Measurements from ENCODE around the gene DYNC1LI1.

DNA sequence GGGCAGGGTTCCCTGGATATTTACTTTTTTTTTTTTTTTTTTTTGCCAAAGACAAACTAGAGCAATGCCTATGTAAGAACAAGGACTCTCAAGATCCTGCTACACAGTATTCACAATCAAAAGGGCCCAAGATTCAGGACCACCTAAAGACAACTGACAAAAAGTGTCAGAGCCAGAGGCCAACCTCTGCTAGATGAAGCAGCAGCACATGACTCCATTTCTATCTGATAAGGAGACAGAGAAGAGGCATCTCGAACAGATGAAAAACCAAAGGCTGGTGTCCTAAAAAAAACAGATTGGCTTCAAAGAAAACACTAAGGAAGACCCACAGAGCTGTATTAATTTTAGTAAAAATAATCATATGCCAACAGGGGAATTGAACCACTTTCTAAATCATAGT, 88.0 kb downstream of the DYNC1LI1 start:
- TF ChIP-seq, protein P1, sequence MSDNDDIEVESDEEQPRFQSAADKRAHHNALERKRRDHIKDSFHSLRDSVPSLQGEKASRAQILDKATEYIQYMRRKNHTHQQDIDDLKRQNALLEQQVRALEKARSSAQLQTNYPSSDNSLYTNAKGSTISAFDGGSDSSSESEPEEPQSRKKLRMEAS (IDR thresholded peaks at IDR 0.05) = no peak
- TF ChIP-seq, protein P2, sequence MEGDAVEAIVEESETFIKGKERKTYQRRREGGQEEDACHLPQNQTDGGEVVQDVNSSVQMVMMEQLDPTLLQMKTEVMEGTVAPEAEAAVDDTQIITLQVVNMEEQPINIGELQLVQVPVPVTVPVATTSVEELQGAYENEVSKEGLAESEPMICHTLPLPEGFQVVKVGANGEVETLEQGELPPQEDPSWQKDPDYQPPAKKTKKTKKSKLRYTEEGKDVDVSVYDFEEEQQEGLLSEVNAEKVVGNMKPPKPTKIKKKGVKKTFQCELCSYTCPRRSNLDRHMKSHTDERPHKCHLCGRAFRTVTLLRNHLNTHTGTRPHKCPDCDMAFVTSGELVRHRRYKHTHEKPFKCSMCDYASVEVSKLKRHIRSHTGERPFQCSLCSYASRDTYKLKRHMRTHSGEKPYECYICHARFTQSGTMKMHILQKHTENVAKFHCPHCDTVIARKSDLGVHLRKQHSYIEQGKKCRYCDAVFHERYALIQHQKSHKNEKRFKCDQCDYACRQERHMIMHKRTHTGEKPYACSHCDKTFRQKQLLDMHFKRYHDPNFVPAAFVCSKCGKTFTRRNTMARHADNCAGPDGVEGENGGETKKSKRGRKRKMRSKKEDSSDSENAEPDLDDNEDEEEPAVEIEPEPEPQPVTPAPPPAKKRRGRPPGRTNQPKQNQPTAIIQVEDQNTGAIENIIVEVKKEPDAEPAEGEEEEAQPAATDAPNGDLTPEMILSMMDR (IDR thresholded peaks at IDR 0.05; ENCODE audit: low read depth, low read length, missing input control) = no peak
- TF ChIP-seq, protein P3, sequence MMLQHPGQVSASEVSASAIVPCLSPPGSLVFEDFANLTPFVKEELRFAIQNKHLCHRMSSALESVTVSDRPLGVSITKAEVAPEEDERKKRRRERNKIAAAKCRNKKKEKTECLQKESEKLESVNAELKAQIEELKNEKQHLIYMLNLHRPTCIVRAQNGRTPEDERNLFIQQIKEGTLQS (IDR thresholded peaks at IDR 0.05) = no peak
- no peak for TF ChIP-seq GABPA (IDR thresholded peaks at IDR 0.05 in 1 of 2, conservative IDR thresholded peaks at IDR 0.05 in 1 of 2)
- TF ChIP-seq JUND (IDR thresholded peaks at IDR 0.05) = no peak
- TF ChIP-seq RAD21 (IDR thresholded peaks at IDR 0.05) = no peak
- no peak for TF ChIP-seq HNF4G (IDR thresholded peaks at IDR 0.05)
- TF ChIP-seq, protein P4, sequence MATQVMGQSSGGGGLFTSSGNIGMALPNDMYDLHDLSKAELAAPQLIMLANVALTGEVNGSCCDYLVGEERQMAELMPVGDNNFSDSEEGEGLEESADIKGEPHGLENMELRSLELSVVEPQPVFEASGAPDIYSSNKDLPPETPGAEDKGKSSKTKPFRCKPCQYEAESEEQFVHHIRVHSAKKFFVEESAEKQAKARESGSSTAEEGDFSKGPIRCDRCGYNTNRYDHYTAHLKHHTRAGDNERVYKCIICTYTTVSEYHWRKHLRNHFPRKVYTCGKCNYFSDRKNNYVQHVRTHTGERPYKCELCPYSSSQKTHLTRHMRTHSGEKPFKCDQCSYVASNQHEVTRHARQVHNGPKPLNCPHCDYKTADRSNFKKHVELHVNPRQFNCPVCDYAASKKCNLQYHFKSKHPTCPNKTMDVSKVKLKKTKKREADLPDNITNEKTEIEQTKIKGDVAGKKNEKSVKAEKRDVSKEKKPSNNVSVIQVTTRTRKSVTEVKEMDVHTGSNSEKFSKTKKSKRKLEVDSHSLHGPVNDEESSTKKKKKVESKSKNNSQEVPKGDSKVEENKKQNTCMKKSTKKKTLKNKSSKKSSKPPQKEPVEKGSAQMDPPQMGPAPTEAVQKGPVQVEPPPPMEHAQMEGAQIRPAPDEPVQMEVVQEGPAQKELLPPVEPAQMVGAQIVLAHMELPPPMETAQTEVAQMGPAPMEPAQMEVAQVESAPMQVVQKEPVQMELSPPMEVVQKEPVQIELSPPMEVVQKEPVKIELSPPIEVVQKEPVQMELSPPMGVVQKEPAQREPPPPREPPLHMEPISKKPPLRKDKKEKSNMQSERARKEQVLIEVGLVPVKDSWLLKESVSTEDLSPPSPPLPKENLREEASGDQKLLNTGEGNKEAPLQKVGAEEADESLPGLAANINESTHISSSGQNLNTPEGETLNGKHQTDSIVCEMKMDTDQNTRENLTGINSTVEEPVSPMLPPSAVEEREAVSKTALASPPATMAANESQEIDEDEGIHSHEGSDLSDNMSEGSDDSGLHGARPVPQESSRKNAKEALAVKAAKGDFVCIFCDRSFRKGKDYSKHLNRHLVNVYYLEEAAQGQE (IDR thresholded peaks at IDR 0.05) = no peak
- TF ChIP-seq TAF1 (conservative IDR thresholded peaks at IDR 0.05) = no peak
- TF ChIP-seq SP1 (IDR thresholded peaks at IDR 0.05) = no peak
- TF ChIP-seq HNF4A (conservative IDR thresholded peaks at IDR 0.05) = no peak
- no peak for TF ChIP-seq FOXA1 (IDR thresholded peaks at IDR 0.05)
